Suprapubic skin (tissue), 4 donors: Measurements from ENCODE around the gene SRSF8. TPM values are rescaled to one million over a fixed set of nuclear protein-coding genes. Genes with fewer than 3 reads are reported as not detected.

Experiments used
- DNase-seq, 2 donors: peaks; one replicate each; pipeline ENCODE4 v3.0.0-alpha.2; 2019; ENCODE audit warnings: low spot score in 2 of 2
- H3K27ac ChIP-seq: fragments of 200-600 bp; sonication (generic); one replicate; pipeline ENCODE4 v1.5.1; 2019
- H3K27me3 ChIP-seq: fragments of 200-600 bp; sonication (generic); one replicate; pipeline ENCODE4 v1.5.1; 2019
- H3K36me3 ChIP-seq: fragments of 200-600 bp; sonication (generic); one replicate; pipeline ENCODE4 v1.5.1; 2019
- H3K4me1 ChIP-seq: fragments of 200-600 bp; sonication (generic); one replicate; pipeline ENCODE4 v1.5.1; 2019
- H3K4me3 ChIP-seq: fragments of 200-600 bp; sonication (generic); one replicate; pipeline ENCODE4 v1.5.1; 2019; ENCODE audit warnings: mild to moderate bottlenecking
- H3K9me3 ChIP-seq: fragments of 200-600 bp; sonication (generic); one replicate; pipeline ENCODE4 v1.5.1; 2019
- CTCF ChIP-seq, 2 donors: fragments of 200-600 bp in 1 of 2; fragments of 450-650 bp in 1 of 2; sonication (generic) in 1 of 2; IDR thresholded peaks; one replicate each; pipeline ENCODE4 v1.5.1; 2016 to 2019; ENCODE audit warnings: antibody characterized with exemption in 2 of 2, mild to moderate bottlenecking in 1 of 2, moderate library complexity in 1 of 2
- EP300 ChIP-seq: sonication (generic); formaldehyde crosslinking; IDR thresholded peaks from one replicate; pipeline ENCODE4 v1.6.1; 2017; ENCODE audit warnings: antibody characterized with exemption
- POLR2A ChIP-seq, 2 donors: fragments of 450-650 bp; IDR thresholded peaks; one replicate each; pipeline ENCODE4 v1.6.1; 2017; ENCODE audit warnings: antibody characterized with exemption in 2 of 2, mild to moderate bottlenecking in 2 of 2, moderate library complexity in 2 of 2
- POLR2AphosphoS5 ChIP-seq, 3 donors: sonication (generic); formaldehyde crosslinking; IDR thresholded peaks; one replicate each; pipeline ENCODE4 v1.6.1; 2017; ENCODE audit warnings: antibody characterized with exemption in 3 of 3
- WGBS: methylation state at CpG from one replicate; pipeline ENCODE4 v1.1.5; 2018; 5-methylcytosine and 5-hydroxymethylcytosine counted together
- total RNA-seq, 4 donors: library from RNA; depleted of rRNA; stranded (reverse); fragments of >200 nt; gene quantifications; one replicate each; pipeline ENCODE4 v1.1.0, GENCODE V29; 2016

SRSF8 gene
- total RNA-seq, 4 donors from 2014 or later = 31.7 to 37.4 (median 35.5) TPM

- TF ChIP-seq POLR2AphosphoS5 (IDR thresholded peaks at IDR 0.05) (no peak), EP300 (no peak), POLR2A (IDR thresholded peaks at IDR 0.05) (no peak), CTCF (IDR thresholded peaks at IDR 0.05) (no peak)
- H3K36me3 ChIP-seq = no peaks in the 10 kb centered on the region
- DNase-seq = no peak
- H3K27me3 ChIP-seq = no peaks in the 10 kb centered on the region
- H3K27ac ChIP-seq = no peak overlapping the region
- no peak overlapping the region for H3K4me3 ChIP-seq
- peaks cover 51% of the 10 kb centered on the region for H3K4me1 ChIP-seq
- no peaks in the 10 kb centered on the region for H3K9me3 ChIP-seq
- 81% methylated on average over 1 of the region's 1 CpG for WGBS
Observed at GRCh38 chr11:95070471-95070870, 3.8 kb downstream of the SRSF8 start.

- Histone ChIP-seq H3K27ac (no peak overlapping the region), H3K36me3 (no peaks in the 10 kb centered on the region), H3K4me1 (peaks cover 50% of the 10 kb centered on the region), H3K9me3 (no peaks in the 10 kb centered on the region), H3K27me3 (no peaks in the 10 kb centered on the region), H3K4me3 (no peak overlapping the region)
- TF ChIP-seq POLR2AphosphoS5 (IDR thresholded peaks at IDR 0.05) (no peak), POLR2A (IDR thresholded peaks at IDR 0.05) (no peak), EP300 (no peak), CTCF (IDR thresholded peaks at IDR 0.05) (no peak)
- DNase-seq = no peak
Observed at GRCh38 chr11:95072948-95073347, 6.2 kb downstream of the SRSF8 start.

GRCh38 chr11:95074792-95075563, 8.3 kb downstream of the SRSF8 start:
- no peak for TF ChIP-seq CTCF (IDR thresholded peaks at IDR 0.05)
- no peak for TF ChIP-seq EP300
- no peak for TF ChIP-seq POLR2AphosphoS5 (IDR thresholded peaks at IDR 0.05)
- no peak for TF ChIP-seq POLR2A (IDR thresholded peaks at IDR 0.05)
- Histone ChIP-seq H3K27me3 (no peaks in the 10 kb centered on the region), H3K9me3 (no peaks in the 10 kb centered on the region), H3K4me1 (peaks cover 38% of the 10 kb centered on the region), H3K27ac (peak overlapping the region; percentile 47), H3K36me3 (no peaks in the 10 kb centered on the region), H3K4me3 (no peak overlapping the region)
- DNase-seq = peak in 1 of 2 donors; percentile 76
- 26% methylated on average over 8 of the region's 8 CpGs for WGBS

- H3K36me3 ChIP-seq = no peaks in the 10 kb centered on the region
- H3K27ac ChIP-seq = no peak overlapping the region
- H3K4me1 ChIP-seq = peaks cover 32% of the 10 kb centered on the region
- DNase-seq = no peak
- WGBS = 40% methylated on average over 1 of the region's 1 CpG
- H3K4me3 ChIP-seq = no peak overlapping the region
- TF ChIP-seq POLR2A (IDR thresholded peaks at IDR 0.05) (no peak), POLR2AphosphoS5 (IDR thresholded peaks at IDR 0.05) (peak in 1 of 3 donors; percentile 36)
- H3K27me3 ChIP-seq = no peaks in the 10 kb centered on the region
- H3K9me3 ChIP-seq = no peaks in the 10 kb centered on the region
Observed at GRCh38 chr11:95076416-95076815, 9.7 kb downstream of the SRSF8 start.

- no peak overlapping the region for H3K27ac ChIP-seq
- no peaks in the 10 kb centered on the region for H3K27me3 ChIP-seq
- H3K9me3 ChIP-seq = no peaks in the 10 kb centered on the region
- peaks cover 37% of the 10 kb centered on the region for H3K4me1 ChIP-seq
- DNase-seq = no peak
- H3K36me3 ChIP-seq = no peaks in the 10 kb centered on the region
- TF ChIP-seq POLR2A (IDR thresholded peaks at IDR 0.05) = no peak
- TF ChIP-seq CTCF (IDR thresholded peaks at IDR 0.05) = no peak
- TF ChIP-seq EP300 = no peak
- no peak for TF ChIP-seq POLR2AphosphoS5 (IDR thresholded peaks at IDR 0.05)
- no peak overlapping the region for H3K4me3 ChIP-seq
Observed at GRCh38 chr11:95076981-95077380, 10.3 kb downstream of the SRSF8 start.

- WGBS = 100% methylated on average over 1 of the region's 1 CpG
- Histone ChIP-seq H3K4me3 (no peak overlapping the region), H3K27me3 (no peaks in the 10 kb centered on the region), H3K27ac (no peak overlapping the region), H3K9me3 (no peaks in the 10 kb centered on the region), H3K4me1 (peaks cover 29% of the 10 kb centered on the region), H3K36me3 (no peaks in the 10 kb centered on the region)
- no peak for DNase-seq
- no peak for TF ChIP-seq CTCF (IDR thresholded peaks at IDR 0.05)
- TF ChIP-seq EP300 = no peak
- TF ChIP-seq POLR2AphosphoS5 (IDR thresholded peaks at IDR 0.05) = no peak
- TF ChIP-seq POLR2A (IDR thresholded peaks at IDR 0.05) = no peak
Observed at GRCh38 chr11:95078526-95078925, 11.8 kb downstream of the SRSF8 start.
